HL-60/S4 treated with phorbol 12-myristate 13-acetate at 8.2 ng/mL for 4 days and 3 days (cell line): ENCODE results near the gene PDZD2.
"Not testable (repeated sequence)": the region's sequence is repeated elsewhere in the genome, so short reads cannot be mapped to it uniquely, and the experiment has no call there.

Experiments
- in situ Hi-C: fragments of 300-500 bp; cut with MboI; formaldehyde crosslinking; loops from 2 replicates; pipeline ENCODE4 v1.15.0; 2022; ENCODE audit warnings: low sequenced_read_pairs

Gene PDZD2

DNA sequence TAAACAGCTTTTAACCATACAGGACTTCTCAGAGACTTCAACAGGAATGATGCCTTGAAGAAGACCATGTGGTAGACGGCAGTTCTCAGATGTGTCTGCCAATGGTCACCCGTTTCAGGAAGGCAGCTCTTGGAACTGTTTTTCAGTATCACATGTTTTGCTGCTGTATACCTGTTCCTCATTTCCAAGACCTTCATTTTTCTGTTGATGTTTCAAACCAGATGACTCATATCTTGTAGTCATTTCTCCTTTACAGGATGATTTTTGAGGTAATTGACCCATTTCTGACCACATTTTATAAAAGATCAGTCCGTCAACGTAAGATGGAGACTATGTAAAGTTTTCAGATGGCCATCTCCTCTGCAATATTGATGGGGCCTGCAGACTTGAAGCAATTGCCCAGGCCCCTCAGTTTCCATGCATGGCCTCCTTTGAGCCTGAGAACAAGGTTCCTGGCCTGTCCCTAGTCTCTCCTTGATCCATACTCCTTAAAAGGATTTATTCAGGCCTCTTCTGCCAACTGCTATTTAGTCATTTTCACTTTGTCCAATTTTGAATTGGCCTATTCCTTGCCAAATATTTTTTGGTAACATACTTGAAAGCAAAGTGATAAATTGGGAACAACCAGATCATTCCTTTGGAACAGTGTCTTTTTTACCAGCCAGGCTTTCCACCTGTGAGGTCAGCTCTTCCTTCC lies 128.6 kb downstream of the PDZD2 start:
- in situ Hi-C loops = no loop called here

DNA sequence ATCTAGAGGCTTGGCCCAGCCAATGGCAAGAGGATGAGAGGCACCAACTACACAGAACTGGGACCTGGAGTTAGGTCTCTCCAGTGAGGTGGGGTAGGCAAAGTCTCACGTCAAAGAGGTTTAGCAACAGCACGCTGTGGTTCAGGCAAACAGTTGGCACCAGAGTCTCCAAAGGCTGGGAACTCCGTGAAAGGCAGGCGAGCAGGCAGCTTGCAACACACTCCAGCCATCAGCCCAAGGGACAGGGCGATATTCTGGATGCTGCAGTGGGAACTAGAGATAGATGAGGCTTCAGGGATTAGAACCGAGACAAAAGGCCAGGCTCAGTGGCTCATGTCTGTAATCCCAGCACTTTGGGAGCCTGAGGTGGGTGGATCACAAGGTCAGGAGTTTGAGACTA lies 129.1 kb downstream of the PDZD2 start:
- in situ Hi-C loops = no loop called here

DNA sequence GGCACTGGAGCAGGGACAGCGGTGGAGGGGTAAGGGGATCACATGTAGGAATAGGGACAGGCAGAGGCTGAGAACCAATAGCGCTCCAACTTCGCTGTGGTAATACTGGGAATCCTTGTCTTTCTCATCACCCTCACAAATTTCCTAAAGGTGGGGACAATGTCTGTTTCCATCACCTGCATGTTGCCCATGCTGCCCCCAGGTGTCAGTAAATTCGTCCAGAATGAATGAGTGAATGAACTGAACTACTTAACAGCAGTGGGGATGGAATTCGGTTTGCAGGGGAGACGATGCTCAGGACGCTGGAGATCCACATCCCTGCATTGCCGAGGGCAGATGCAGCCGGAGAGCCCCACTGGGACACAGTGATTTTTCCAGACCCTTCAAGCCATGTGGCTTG lies 129.9 kb downstream of the PDZD2 start:
- in situ Hi-C loops = no loop called here

DNA sequence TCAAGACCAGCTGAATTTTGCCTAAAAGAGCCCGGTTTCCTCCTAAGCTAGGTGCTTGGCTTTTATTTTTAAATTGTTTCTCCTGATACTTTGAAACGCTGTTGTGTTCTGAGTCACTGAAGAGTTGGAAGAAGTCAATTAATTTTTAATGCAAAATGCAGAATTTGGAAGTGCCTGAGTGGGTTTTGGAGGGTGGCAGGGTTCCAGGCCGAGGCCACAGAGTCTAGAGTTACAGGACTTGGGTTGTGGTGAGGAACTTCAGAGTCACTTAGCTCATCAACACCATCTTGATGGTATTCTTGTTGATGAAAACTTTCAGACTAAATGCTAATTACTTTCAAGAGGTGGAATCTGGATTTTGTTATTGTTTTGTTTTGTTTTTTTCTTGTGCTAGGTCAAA lies 130.6 kb downstream of the PDZD2 start:
- in situ Hi-C loops = no loop called here

DNA sequence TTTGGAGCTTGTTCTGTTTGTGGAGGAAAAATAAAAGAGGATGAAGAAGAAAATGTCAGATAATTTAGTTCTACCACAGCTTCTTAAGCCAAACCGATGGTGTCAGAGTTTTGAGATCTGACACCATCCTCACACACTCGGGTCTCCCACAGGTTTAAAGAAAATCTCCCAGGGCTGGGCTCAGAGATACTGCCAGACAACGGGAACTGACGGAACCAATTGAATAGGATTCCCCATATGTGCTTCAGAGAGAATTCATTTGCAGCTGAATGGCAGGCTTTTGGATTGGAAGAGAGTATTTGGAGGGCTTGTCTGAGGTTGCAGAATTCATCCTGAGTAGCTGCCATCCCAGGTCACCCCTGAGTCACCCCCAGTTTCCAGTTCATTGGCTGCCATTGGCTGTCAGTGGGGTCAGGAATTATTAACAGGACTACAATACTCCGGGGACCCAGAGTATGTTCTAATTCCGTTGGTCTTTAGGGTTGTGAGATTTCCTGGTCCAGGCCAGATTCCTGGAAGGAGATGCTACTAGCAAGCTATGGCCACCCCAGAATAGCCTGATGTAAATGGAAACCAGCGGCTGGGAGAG lies 131.3 kb downstream of the PDZD2 start:
- in situ Hi-C loops = no loop called here

DNA sequence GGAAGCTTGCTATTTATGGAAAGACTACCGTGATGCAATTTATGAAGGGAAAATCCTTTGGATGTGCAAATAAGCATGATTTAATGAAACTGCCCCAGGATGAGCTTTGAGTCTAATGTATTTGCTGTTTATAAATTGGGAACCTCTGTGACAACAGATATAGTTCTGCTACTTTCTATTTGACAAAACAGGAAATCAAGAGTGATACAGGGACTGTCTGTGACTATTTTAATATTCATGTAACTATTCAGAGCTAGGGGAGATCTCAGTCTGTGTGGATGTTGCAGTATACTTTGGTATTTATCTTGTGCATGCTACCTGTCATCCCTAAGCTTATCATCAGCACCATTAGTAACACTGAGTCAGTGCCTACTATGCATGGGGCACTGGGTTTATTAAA lies 132.1 kb downstream of the PDZD2 start:
- in situ Hi-C loops = no loop called here

DNA sequence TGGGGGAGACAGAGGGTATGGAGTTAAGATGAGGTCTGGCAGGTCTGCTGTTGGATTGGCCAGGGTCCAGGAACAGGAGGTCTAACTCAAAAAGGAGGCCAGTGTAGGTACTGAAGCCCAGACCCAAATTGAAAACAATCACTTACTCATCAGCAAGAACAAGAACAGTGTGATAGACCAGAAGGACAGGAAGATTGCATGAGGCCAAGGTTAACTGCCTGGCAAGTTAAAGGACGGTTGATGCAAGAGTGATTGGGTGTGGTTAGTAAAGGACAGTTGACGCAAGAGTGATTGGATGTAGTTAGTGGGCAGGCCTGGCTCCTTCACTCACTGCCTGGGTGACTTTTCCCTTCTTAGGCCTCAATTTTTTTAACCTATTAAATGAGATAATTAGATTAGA lies 132.6 kb downstream of the PDZD2 start:
- in situ Hi-C loops = no loop called here

DNA sequence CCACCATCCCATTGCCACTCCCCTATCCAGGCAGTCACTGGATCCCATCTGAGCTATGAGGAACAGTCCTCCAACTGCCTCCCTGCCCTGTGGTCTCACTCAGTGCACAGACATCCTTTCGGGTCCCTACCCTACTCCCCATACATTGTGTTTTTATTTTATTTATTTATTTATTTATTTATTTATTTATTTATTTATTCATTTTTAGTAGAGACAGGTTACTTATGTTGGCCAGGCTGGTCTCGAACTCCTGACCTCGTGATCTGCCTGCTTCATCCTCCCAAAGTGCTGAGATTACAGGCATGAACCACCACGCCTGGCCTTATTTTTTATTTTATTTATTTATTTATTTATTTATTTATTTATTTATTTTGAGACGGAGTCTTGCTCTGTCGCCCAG lies 137.4 kb downstream of the PDZD2 start:
- in situ Hi-C loops = not testable (repeated sequence)

DNA sequence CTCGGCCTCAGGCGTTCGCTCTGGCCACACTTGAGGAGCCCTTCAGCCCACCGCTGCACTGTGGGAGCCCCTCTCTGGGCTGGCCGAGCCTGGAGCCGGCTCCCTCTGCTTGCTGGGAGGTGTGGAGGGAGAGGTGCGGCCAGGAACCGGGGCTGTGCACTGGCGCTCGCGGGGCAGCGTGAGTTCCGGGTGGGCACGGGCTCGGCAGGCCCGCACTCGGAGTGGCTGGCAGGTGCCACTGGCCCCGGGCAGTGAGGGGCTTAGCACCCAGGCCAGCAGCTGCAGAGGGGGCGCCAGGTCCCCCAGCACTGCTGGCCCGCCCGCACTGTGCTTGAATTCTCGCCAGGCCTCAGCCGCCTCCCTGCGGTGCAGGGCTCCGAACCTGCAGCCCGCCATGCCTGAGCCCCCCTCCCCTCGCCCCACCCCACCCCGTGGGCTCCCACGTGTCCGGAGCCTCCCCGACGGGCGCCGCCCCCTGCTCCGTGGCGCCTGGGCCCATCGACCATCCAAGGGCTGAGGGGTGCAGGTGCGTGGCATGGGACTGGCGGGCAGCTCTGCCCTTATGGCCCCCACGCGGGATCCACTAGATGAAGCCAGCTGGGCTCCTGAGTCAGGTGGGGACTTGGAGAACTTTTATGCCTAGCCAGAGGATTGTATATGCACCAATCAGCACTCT lies 138.2 kb downstream of the PDZD2 start:
- in situ Hi-C loops = no loop called here

DNA sequence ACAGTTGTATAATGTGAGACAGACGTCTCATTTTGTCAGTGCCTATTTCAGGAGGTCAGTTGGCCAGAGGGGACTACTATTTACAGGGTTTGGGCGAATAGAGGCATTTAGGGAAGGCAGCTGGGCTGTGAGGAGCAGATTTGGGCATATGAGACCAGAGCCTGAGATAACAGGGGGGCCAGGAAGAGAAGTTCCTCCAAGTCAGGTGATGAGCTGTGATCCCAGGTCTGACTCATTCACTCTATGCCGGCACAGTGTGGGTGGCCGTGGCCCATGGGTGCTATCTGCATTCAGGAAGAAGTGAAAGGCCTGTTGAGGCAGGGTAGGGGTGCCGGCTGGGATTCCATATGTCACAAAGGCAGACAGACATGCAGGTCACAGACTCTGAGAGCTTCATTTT lies 142.8 kb downstream of the PDZD2 start:
- in situ Hi-C loops = no loop called here

DNA sequence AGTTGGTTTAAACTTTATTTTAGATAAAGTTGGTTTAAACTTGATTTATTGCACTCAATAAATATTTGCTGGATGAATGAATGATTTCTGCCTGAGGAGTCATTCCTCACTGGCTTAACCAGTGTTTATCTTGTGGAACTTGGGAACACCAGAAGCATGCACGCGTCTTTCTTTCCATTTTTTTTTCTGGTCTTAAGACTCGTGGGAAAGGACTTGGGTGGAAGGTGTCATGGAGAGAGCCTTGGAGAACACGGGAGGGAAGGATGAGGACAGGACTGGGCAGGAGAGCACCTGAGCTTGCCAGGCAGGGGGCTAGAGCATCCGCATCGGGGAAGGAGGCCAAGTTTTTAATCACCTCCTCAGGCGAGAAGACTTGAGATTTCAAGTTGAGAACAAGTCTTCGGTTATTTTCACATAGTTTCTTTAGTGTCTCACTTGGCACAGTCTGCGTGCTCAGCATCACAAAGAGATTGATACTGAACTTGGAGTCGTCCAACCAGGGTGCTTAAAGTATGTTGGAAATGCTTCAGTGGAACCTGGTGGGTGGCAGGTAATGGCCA lies 144.2 kb downstream of the PDZD2 start:
- in situ Hi-C loops = no loop called here

DNA sequence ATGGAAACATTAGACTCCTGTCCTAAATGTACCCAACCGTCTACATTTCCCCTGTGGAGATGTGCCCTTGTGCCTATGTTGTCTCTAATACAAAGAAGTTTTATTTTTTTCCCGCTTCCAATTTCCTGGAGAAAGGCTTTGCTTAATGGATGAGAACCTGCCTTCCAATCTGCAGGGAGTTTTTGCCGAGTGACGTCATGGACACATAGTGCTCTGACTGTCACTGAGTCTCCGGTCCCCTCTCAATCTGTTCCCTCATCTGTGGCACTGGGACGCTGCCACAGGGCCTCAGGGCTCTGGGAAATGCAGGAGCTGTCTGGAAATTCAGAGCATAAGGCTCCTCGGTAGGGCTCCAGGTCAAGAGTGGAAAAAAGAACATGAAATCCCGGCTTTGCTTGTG lies 144.8 kb downstream of the PDZD2 start:
- in situ Hi-C loops = no loop called here

DNA sequence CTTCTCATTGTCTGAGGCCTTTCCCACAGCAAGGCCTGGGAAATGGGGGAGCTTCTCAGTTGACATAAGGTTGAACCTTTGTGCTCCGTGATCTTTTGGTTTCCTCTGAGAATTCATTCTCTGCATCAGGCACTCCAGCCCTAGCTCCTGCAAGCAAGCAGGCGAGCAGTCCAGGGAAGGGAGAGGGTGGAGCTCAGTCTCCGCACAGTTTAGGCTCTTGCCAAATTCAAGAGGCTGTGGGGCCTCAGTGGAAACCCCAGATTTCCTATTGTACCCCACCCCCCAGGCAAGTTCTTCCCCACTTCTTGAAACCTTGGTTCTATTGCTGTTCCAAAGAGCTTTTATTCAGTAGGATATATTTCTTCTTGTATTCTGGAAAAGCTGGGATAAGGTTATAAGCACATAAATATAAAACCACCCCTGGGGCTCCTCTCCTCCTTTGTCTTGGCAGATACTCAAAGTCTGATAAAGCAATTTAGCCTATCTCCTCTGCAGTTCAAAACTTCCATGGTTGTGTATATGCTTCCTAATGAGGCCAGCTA lies 147.2 kb downstream of the PDZD2 start:
- in situ Hi-C loops = no loop called here

DNA sequence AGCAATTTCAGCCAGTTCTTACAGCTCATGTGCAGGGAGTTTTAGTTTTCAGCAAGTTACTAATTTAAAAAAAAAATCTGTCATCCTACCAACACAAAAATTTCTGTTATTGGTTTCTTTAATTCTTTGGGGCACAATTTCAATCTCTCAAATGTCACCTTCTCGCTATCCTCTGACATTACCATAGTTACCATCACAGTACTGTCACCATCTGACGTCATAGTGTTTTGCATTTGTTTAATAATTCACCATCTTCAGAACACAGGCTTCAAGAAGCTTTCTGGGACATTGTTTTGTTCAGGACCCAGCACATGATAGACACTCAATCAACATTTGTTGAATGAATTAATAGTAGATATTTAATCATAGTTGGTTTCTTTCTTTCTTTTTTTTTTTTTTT lies 155.1 kb downstream of the PDZD2 start:
- in situ Hi-C loops = no loop called here

DNA sequence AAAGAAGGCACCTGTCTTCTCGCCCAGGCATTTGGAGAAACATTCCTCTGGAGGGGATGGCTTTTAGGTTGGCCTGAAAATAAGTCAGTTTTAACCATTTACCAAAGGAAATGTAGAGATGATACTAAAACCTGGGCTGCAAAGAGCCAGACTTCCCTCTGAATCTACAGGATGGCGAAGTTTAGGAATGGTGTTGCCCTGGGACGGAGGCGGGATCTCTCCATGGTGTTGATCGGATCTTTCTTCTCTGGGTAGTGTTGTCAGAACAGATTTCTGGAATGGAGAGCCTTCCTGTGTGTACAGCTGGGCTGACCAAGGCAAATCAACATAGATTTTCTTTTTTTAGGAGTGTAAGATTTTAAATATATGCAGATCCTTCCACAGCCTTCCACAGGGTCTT lies 159.2 kb downstream of the PDZD2 start:
- in situ Hi-C loops = no loop called here

DNA sequence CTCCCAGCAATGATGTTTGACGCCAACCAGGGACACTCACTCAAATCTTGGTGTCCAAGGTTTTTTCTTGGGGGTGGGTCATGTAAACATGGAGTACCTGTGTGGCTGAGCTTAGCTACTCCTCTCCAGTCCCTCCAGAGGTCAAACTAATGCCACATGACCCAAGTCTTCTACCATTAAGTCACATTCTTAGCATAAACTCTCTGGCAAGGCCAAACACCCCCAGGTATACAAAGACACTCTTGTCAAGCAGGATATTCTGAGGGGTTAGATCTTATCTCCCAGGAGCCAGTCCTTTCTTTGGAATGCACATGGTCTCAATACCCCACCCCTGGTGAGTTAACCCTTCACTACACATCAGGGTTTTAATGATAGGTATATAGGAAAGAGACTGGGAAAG lies 161.4 kb downstream of the PDZD2 start:
- in situ Hi-C loops = loop anchor here (25.0 kb wide), 1 partner anchor 287 kb away; no protein-coding TSS in a partner anchor

DNA sequence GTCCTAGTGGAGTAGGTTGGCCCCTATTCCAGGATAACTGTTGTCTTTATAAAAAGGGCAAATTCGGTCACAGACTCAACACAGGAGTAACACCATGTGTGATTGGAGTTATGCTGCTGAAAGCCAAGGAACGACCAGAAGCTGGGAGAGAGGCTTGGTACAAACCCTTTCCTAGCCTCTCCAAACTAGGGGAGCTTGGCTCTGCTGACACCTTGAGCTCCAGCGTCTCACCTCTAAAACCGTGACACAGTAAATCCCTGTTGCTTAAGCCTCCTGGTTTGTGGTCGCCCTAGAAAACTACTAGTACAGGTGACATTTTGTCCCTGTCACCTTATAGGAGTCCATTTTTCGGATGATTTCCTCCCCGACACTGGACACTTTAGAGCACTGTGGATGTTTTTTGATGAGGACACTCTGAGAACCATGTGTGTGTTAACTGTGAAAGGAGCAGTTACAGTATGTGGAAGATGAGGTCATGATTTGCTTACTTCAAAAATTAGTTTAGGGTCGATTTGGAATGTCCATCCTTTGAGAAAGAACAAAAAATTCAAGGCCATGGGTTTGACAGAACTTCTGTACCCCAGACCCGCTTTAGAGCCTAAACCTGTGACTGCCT lies 167.0 kb downstream of the PDZD2 start:
- in situ Hi-C loops = loop anchor here (25.0 kb wide), 1 partner anchor 281 kb away; no protein-coding TSS in a partner anchor

DNA sequence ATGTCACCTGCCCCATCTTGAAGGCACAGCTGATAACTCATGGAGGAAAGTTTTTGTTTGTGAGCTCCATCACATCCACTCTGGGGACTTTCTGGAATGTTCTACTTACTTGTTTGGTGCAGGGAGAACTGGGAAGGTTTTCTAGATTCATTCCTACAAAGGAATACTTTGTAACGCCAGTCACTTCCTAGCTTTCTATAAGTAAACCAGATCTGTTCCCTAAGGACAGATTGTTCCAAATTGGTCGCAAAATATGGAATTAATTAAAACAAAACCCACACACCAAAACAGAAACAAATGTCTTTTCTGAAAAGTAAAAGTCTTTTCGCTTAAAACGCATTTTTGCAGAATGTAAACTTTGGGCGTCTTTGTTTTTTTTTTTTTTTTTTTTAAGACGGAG lies 167.6 kb downstream of the PDZD2 start:
- in situ Hi-C loops = loop anchor here (25.0 kb wide), 1 partner anchor 281 kb away; no protein-coding TSS in a partner anchor

DNA sequence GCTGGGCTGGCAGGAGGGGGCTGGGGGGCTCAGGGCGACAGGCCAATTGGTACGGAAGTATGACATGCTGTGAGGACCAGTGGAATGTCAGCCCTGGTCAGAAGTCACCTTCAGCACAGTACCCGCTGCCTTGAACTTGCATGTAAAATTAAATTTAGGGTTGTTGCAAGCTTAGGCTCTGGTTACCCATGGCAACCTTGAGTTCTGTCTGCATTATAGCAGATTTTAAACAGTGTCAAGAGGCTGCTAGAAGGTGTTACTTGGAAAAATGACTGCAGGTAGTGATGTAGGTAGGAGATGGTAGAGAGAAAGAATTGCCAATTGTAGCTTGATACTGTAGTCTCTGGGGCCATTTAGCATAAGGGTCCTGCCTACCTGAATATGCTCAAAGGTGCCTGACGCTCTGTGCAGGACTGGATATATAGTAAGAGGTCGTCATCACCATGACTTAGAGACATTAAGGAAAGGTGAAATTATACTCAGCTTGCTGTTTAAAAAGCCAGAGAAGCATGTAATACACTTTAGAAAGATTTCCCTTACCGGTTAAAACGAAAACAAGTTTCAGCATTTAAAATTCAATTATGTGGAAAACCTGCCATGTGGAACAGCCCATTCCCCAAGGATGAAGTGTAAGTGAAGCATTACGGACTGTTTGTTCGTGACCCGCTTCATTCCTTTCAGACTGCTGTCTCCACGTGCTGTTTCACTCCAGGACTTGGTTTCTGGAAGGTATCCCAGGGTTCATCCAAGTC lies 169.0 kb downstream of the PDZD2 start:
- in situ Hi-C loops = loop anchor here (25.0 kb wide), 1 partner anchor 279 kb away; no protein-coding TSS in a partner anchor
